Activated CD4-positive, alpha-beta memory T cell treated with anti-CD3 and anti-CD28 coated beads for 36 hours (primary cell): ENCODE data around the gene SPATA12. TPM values are rescaled to one million over a fixed set of nuclear protein-coding genes. Genes with fewer than 3 reads are reported as not detected.

Source experiments
- CTCF ChIA-PET: fragments of 350-600 bp; sonication (Branson Sonifier 250); formaldehyde crosslinking; loops from one replicate; lab custom pipeline; 2021; ENCODE audit warnings: antibody characterized with exemption, inconsistent platforms; lab: Charles Lee
- POLR2A ChIA-PET: fragments of 350-600 bp; sonication (Branson Sonifier 250); formaldehyde crosslinking; loops from one replicate; lab custom pipeline; 2021; ENCODE audit warnings: antibody characterized with exemption; lab: Charles Lee
- DNase-seq: peaks from one replicate; pipeline ENCODE4 v3.0.0-alpha.2; 2020
- H3K27ac Mint-ChIP-seq: one replicate; pipeline ENCODE4 v1.8.0; 2021; ENCODE audit warnings: mixed read lengths
- H3K27me3 Mint-ChIP-seq: one replicate; pipeline ENCODE4 v1.8.0; 2021; ENCODE audit warnings: mixed read lengths
- H3K36me3 Mint-ChIP-seq: one replicate; pipeline ENCODE4 v1.8.0; 2021; ENCODE audit warnings: mixed read lengths
- H3K4me1 Mint-ChIP-seq: one replicate; pipeline ENCODE4 v1.8.0; 2021; ENCODE audit warnings: low read depth, mixed read lengths
- H3K4me3 Mint-ChIP-seq: one replicate; pipeline ENCODE4 v1.8.0; 2021; ENCODE audit warnings: mild to moderate bottlenecking, mixed read lengths
- H3K9me3 Mint-ChIP-seq: one replicate; pipeline ENCODE4 v1.8.0; 2021; ENCODE audit warnings: mixed read lengths
- intact Hi-C: fragments of 100-400 bp; cut with micrococcal nuclease; formaldehyde crosslinking; loops from one replicate; pipeline ENCODE4 v1.15.1; 2023
- total RNA-seq, 2 experiments: library from RNA; stranded (reverse); gene quantifications; one replicate each; pipeline ENCODE4 v1.2.3, GENCODE V29; 2021

Gene SPATA12
- total RNA-seq: not detected

- H3K27ac Mint-ChIP-seq: no peak within 1 kb of the TSS
- CTCF ChIA-PET: no interaction called here
- no peak within 1 kb of the TSS for H3K4me3 Mint-ChIP-seq
- POLR2A ChIA-PET: no interaction called here
- no peaks in the 10 kb centered on the region for H3K36me3 Mint-ChIP-seq
- H3K4me1 Mint-ChIP-seq: no peaks in the 10 kb centered on the region
- no peaks in the 10 kb centered on the region for H3K9me3 Mint-ChIP-seq
- DNase-seq: peak; percentile 10
- peaks cover 8% of the 10 kb centered on the region for H3K27me3 Mint-ChIP-seq
- intact Hi-C loops: no loop called here
Measured at GRCh38 chr3:57060089-57060821, at the start of gene SPATA12. SPATA12 (plus strand) TSS chr3:57060664; CDS start chr3:57073695, 13,031 bp downstream.

- Mint-ChIP-seq H3K4me3 (no peak overlapping the region), H3K27me3 (peaks cover 10% of the 10 kb centered on the region), H3K27ac (no peak overlapping the region), H3K9me3 (peaks cover 6% of the 10 kb centered on the region), H3K4me1 (peaks cover 4% of the 10 kb centered on the region), H3K36me3 (no peaks in the 10 kb centered on the region)
- no peak for DNase-seq
- intact Hi-C loops: no loop called here
- ChIA-PET POLR2A (no interaction called here), CTCF (no interaction called here)
Measured at GRCh38 chr3:57011022-57011421, 49.4 kb upstream of the SPATA12 start.

- Mint-ChIP-seq H3K27me3 (peaks cover 8% of the 10 kb centered on the region), H3K27ac (no peak overlapping the region), H3K36me3 (no peaks in the 10 kb centered on the region), H3K4me1 (no peaks in the 10 kb centered on the region), H3K4me3 (no peak overlapping the region), H3K9me3 (peaks cover 6% of the 10 kb centered on the region)
- ChIA-PET POLR2A (no interaction called here), CTCF (no interaction called here)
- intact Hi-C loops: no loop called here
- DNase-seq: no peak
Measured at GRCh38 chr3:57012847-57013246, 47.6 kb upstream of the SPATA12 start.

GRCh38 chr3:57015350-57015729 is 45.1 kb upstream of the SPATA12 start:
- Mint-ChIP-seq H3K27me3 (peaks cover 9% of the 10 kb centered on the region), H3K4me1 (no peaks in the 10 kb centered on the region), H3K27ac (no peak overlapping the region), H3K9me3 (peaks cover 6% of the 10 kb centered on the region), H3K4me3 (no peak overlapping the region), H3K36me3 (no peaks in the 10 kb centered on the region)
- intact Hi-C loops: no loop called here
- ChIA-PET CTCF (no interaction called here), POLR2A (no interaction called here)
- no peak for DNase-seq

GRCh38 chr3:57015912-57016311 is 44.6 kb upstream of the SPATA12 start:
- no peak overlapping the region for H3K27ac Mint-ChIP-seq
- CTCF ChIA-PET: no interaction called here
- peaks cover 9% of the 10 kb centered on the region for H3K27me3 Mint-ChIP-seq
- no peaks in the 10 kb centered on the region for H3K4me1 Mint-ChIP-seq
- POLR2A ChIA-PET: no interaction called here
- intact Hi-C loops: no loop called here
- no peak overlapping the region for H3K4me3 Mint-ChIP-seq
- H3K36me3 Mint-ChIP-seq: no peaks in the 10 kb centered on the region
- no peak for DNase-seq
- H3K9me3 Mint-ChIP-seq: peaks cover 6% of the 10 kb centered on the region

- POLR2A ChIA-PET: no interaction called here
- no peak for DNase-seq
- Mint-ChIP-seq H3K4me3 (no peak overlapping the region), H3K36me3 (no peaks in the 10 kb centered on the region), H3K9me3 (peaks cover 6% of the 10 kb centered on the region), H3K27ac (no peak overlapping the region), H3K27me3 (peaks cover 9% of the 10 kb centered on the region), H3K4me1 (no peaks in the 10 kb centered on the region)
- CTCF ChIA-PET: no interaction called here
- intact Hi-C loops: no loop called here
Measured at GRCh38 chr3:57017459-57017845, 43.0 kb upstream of the SPATA12 start.

- ChIA-PET CTCF (interaction anchor here (0.6 kb wide), 1 partner anchor 281 kb away, joined by 3 read pairs; no protein-coding TSS in a partner anchor), POLR2A (no interaction called here)
- intact Hi-C loops: no loop called here
- DNase-seq: no peak
- Mint-ChIP-seq H3K27me3 (peaks cover 9% of the 10 kb centered on the region), H3K27ac (no peak overlapping the region), H3K4me3 (no peak overlapping the region), H3K36me3 (no peaks in the 10 kb centered on the region), H3K4me1 (no peaks in the 10 kb centered on the region), H3K9me3 (peaks cover 6% of the 10 kb centered on the region)
Measured at GRCh38 chr3:57018246-57018645, 42.2 kb upstream of the SPATA12 start.

GRCh38 chr3:57019057-57019456 is 41.4 kb upstream of the SPATA12 start:
- ChIA-PET CTCF (interaction anchor here (0.8 kb wide), 1 partner anchor 30 kb away, joined by 5 read pairs; no protein-coding TSS in a partner anchor), POLR2A (no interaction called here)
- Mint-ChIP-seq H3K27me3 (peaks cover 8% of the 10 kb centered on the region), H3K4me3 (no peak overlapping the region), H3K27ac (no peak overlapping the region), H3K4me1 (no peaks in the 10 kb centered on the region), H3K9me3 (no peaks in the 10 kb centered on the region), H3K36me3 (no peaks in the 10 kb centered on the region)
- no peak for DNase-seq
- intact Hi-C loops: no loop called here

- Mint-ChIP-seq H3K27me3 (no peaks in the 10 kb centered on the region), H3K27ac (no peak overlapping the region), H3K4me1 (no peaks in the 10 kb centered on the region), H3K9me3 (no peaks in the 10 kb centered on the region), H3K4me3 (no peak overlapping the region), H3K36me3 (no peaks in the 10 kb centered on the region)
- ChIA-PET POLR2A (no interaction called here), CTCF (interaction anchor here (1.0 kb wide), 1 partner anchor 29 kb away, joined by 4 read pairs; no protein-coding TSS in a partner anchor)
- DNase-seq: no peak
- intact Hi-C loops: no loop called here
Measured at GRCh38 chr3:57025237-57025636, 35.2 kb upstream of the SPATA12 start.

GRCh38 chr3:57026944-57027343 is 33.5 kb upstream of the SPATA12 start:
- no peak for DNase-seq
- CTCF ChIA-PET: no interaction called here
- intact Hi-C loops: no loop called here
- Mint-ChIP-seq H3K27me3 (peaks cover 1% of the 10 kb centered on the region), H3K4me3 (no peak overlapping the region), H3K36me3 (no peaks in the 10 kb centered on the region), H3K27ac (no peak overlapping the region), H3K4me1 (no peaks in the 10 kb centered on the region), H3K9me3 (no peaks in the 10 kb centered on the region)
- POLR2A ChIA-PET: no interaction called here

GRCh38 chr3:57029383-57029782 is 31.1 kb upstream of the SPATA12 start:
- ChIA-PET POLR2A (no interaction called here), CTCF (no interaction called here)
- no peak overlapping the region for H3K27ac Mint-ChIP-seq
- no peak for DNase-seq
- H3K27me3 Mint-ChIP-seq: peaks cover 1% of the 10 kb centered on the region
- no peak overlapping the region for H3K4me3 Mint-ChIP-seq
- intact Hi-C loops: no loop called here
- no peaks in the 10 kb centered on the region for H3K36me3 Mint-ChIP-seq
- no peaks in the 10 kb centered on the region for H3K4me1 Mint-ChIP-seq
- H3K9me3 Mint-ChIP-seq: no peaks in the 10 kb centered on the region

GRCh38 chr3:57029924-57030323 is 30.5 kb upstream of the SPATA12 start:
- intact Hi-C loops: no loop called here
- Mint-ChIP-seq H3K9me3 (no peaks in the 10 kb centered on the region), H3K27me3 (peaks cover 1% of the 10 kb centered on the region), H3K36me3 (no peaks in the 10 kb centered on the region), H3K27ac (no peak overlapping the region), H3K4me1 (no peaks in the 10 kb centered on the region), H3K4me3 (no peak overlapping the region)
- DNase-seq: no peak
- ChIA-PET POLR2A (no interaction called here), CTCF (no interaction called here)

- Mint-ChIP-seq H3K27me3 (peaks cover 1% of the 10 kb centered on the region), H3K36me3 (no peaks in the 10 kb centered on the region), H3K27ac (no peak overlapping the region), H3K4me3 (no peak overlapping the region), H3K4me1 (no peaks in the 10 kb centered on the region), H3K9me3 (no peaks in the 10 kb centered on the region)
- ChIA-PET CTCF (no interaction called here), POLR2A (no interaction called here)
- no peak for DNase-seq
- intact Hi-C loops: no loop called here
Measured at GRCh38 chr3:57030721-57031120, 29.7 kb upstream of the SPATA12 start.
